RKO (cell line): ENCODE data around the gene LMO2.

Experiments
- DNase-seq: peaks from one replicate; pipeline ENCODE4 v3.0.0-alpha.2; 2016; ENCODE audit warnings: low spot score

LMO2 gene

DNA sequence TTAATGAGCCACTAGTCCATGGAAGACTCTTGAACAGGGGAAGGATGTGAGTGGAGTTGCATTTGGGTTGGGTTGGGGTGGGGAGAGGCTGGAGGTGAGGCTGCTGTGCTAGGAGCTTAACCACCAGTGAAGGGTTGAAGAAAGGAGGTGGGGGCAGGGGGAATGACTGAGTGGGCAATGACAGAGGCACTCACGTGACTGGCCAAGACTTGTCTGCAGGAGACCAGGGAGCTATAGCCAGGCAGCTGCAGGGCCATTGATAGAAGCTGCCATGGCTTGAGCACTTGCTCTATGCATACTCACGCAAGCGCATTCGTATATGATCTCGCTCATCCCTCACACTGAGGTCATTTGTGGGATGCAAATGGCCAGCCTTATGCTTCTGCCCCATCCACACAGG is 4.0 kb downstream of the LMO2 start:
- no peak for DNase-seq

DNA sequence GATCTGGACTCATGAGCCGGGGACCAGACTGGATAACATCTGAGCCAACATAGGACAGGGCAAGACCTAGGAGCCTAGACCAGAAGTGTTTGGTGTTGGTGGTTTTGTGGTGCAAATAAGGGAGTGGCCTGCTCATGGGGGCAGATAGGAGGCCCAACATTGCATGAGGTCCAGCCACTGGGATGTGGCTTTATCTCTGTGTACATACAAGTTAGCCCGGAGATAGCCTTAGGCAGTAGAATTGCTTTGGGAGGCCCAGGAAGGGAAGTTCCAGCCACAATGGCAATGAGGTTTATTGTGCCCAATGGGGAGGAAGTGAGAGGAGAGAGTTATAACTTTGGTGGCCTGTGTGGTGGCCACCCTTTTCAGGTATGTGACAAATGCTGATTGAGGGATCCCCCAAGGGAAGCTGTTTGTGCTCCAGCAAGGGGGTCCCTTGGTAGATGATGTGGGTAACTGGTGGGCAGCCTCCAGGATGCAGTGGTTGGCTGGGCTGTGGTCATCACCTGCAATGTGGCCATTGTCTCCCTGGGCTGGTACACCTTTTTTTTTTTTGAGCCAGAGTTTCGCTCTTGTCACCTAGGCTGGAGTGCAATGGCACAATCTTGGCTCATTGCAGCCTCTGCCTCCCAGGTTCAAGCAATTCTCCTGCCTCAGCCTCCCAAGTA is 6.4 kb downstream of the LMO2 start:
- no peak for DNase-seq

DNA sequence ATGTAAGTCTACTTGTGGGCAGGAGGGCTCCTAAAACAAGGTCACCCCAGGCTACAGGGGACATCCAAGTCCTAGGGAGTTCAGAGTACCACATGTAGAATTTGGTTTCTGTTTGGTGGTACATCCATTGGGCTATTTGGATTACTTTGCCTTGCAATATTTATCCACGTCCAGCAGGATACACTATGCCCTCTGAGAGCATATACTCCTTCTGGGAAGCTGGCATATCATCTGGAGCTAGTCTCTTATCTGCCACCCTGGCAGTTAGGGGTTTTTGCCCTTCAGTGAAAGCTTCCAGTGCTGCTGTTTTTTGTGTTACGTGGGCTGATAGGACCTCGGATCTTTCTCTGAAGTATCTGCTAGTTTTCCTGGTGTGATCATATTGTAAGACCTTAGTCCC is 7.3 kb downstream of the LMO2 start:
- no peak for DNase-seq

DNA sequence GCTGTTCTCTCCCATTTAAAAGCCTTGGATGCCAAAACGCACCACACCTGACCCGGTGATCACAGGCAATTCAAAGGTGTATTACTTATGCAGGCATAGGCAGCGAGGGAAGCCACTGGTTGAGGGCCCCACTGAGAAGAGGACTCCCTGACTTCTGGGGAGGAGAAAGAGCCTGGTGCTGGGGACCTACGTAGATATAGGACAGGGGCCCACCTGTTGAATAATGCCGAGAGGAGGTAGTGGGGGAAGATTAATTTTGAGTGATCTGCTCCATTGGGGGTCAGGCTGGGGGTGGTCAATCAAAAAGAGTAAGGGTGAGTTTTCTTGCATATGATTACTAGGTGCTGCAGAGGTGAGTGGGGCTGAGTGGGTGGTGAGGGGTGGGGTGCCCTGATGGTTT is 7.8 kb downstream of the LMO2 start:
- no peak for DNase-seq

DNA sequence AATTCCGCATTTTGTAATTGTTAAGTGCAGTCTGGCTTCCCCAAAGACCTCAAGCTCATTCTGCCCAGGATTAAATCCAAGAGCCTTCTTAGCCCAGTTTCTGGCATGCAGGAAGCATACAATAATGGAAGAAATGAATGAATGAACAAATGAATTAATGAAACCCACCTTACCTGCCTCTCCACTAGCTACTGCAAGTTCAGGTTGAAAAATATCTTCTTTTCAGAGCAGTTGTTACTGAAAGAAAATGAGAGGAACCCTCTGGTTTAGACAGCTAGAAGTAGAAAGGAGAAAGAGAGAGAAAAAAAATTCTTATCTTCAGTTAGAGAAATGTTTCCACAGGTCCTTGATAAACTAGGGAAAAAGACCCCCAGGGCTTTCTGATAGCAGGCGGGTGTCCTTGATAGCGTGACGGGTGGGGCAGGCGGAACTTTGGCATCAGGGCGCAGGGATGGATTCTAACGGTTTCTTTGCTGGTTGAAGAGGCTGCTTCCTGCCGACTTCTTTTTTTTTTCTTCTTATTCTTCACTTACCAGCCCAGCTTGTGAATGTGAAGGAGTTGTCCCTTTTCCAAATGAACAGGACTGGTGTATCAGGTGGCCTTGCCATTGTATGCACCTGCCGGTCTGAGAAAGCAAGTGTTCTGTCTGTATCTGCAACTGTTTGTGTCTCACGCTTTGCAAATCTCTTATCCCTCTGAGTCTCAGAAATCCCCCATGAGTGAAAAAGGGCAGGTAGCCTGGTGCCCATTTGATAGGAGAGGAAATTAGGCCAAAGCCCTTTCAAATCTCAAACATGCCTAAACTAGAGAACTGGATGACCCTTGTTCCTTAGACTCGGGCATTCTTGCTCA is 10.0 kb downstream of the LMO2 start:
- no peak for DNase-seq

DNA sequence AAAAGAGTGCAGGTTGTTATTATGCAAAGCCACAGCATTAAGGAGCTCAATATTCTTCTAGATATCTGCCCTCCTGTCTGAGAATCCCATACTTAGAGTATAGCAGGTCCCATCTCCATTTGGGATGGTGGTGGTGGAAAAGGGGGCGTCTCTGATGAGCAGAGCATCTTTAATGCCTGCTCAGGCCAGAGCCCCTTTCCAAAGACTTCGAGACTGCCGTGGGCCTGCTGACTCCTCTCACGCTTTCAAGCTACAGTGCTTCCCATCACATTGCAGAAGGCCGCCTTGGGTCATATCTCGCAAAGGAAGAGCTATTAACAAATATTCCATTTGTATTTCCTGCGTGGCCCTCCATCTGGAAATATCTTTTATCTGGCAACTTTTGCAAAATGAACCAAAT is 10.9 kb downstream of the LMO2 start:
- DNase-seq: no peak

DNA sequence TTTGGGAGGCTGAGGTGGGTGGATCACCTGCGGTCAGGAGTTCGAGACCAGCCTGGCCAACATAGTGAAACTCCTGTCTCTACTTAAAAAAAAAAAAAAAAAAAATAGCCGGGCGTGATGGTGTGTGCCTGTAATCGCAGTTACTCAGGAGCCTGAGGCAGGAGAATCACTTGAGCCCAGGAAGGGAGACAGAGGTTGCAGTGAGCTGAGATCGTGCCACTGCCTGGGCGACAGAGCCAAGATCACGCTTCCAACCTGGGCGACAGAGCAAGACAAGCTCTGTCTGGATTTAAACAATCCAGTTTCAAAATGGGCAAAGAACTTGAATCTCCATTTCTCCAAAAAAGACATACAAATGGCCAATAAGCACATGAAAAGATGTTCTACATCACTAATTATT is 12.5 kb downstream of the LMO2 start:
- no peak for DNase-seq

DNA sequence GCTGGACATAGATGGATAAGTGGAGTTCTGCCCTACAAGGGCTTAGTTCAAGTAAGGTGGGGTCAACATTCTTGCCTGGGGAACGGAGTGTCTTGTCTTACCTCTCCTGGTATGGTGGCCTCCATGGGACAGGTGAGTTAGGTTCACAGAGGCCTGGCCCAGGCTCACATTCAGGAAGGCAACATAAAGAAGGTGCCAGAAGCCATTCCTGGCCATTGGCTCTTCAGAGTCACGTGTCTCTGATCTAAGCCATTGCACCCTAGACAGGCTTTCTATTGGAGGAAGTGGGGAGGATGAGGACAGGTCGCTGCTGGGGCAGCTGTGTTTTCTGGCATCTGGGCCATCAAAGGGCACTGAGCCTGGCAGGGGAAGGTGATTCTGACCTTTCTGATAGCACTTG is 14.8 kb downstream of the LMO2 start:
- no peak for DNase-seq

DNA sequence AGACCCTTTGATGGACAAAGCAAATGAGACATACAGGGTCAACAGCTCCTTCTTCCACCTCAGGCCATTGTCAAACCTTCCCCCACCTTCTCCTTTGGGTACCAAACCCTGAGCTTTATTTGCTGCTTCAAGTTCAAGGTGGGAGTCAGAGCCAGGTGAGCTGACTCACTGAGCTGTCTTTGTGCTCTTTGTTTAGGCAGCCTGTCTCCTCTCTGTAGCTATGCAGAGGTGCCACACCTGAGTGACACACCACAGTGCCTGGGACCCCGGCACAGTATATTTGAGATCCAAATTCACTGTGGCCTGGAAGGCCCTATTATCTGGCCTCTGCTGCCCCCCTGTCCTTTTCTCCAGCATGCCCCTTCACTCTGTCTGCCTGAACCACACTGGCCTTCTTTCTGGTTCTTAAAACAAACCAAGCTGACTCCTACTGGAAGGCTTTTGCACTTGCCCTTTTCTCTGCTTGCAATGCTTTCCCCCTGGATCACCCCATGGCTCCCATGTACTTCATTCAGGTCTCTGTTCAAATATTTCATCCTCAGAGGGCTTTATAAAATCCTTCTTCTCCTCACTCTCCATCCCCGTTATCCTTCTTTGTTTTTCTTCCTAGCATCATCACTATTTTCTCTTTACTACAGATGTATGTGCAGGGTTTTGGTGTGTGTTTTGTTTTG is 16.1 kb downstream of the LMO2 start:
- DNase-seq: no peak

DNA sequence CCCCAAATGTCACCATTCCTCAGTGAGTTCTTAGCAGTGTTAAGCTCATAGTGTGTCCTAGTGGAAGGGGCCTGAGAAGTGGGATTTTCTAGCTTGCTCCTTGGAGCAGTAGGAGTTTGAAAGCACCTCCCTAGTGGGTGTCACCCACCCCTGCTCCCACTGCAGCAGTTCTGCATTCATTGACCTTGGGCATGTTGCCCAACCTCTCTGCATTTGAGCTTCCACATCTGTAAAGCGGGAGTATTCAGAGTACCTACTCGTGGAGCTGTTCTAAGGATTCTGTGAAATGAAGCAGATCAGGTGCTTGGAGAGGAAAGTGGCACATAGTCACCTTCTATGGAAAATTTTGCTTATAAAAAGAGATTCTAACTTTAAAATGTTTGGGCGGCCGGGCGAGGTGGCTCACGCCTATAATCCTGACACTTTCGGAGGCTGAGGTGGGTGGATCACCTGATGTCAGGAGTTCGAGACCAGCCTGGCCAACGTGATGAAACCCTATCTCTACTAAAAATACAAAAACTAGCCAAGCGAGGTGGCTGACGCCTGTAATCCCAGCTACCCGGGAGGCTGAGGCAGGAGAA is 16.9 kb downstream of the LMO2 start:
- DNase-seq: no peak

DNA sequence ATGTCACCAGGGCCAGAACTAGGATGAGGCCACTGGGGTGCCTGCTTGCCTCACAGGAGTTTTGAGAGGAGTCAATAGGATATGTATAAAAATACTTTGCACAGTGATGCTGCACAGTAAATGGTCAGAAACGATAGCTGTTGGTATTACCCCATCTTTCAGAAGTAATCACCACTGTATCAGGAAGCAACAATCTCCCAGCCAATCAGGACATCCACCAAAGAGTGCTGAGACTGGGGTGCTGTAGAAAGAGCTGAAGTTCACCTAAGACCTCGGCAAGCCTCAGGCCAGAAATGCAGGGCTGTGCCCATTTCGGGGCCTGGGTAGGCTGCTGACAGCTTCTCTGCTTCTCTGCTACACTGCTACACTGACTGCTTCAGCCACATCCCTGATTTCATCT is 17.4 kb downstream of the LMO2 start:
- no peak for DNase-seq

DNA sequence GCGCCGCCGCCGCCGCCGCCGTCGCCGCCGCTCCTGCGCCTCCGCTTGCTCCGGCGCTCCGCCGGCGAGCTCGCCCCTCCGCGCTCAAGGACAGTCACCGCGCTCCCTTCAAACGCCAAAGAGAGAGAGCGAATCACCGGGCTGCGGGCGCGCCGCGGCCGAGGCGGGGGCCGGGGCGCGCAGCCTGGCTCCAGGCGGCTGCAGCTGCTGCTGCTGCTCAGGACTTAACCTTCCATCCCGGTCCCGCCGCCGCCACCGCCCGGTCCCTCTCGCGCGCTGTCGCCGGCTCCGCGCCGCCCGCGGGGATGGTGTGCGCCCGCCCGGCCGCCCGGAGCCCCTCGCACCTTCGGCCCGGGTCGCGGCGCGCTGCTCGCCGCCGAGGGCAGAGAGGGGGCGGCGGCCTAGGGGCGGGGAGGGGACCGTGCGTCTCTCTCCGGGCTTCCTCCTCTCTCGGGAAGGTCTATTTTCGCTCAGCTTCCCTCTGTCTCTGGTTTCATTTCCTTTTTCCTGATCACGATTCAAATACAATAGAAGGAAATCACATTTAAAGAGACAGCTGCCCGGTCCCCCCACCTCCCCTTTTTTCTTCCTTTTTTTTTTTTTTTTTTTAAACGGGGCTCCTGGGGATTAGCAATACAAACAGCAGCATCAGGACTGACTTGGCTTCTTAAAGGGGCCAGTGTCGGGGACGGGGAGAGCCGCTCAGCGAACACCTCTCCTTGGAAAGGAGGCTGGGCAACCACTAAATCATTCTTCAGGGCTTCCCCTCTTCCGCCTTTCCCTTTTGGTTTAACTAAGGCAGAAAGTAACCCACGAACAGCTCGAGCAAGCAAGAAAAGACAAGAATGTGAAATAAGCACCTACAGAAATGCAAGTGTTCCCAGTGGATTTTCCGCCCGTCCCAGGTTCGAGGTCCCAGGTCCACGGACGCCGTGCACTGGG is 22.1 kb downstream of the LMO2 start:
- DNase-seq: no peak

DNA sequence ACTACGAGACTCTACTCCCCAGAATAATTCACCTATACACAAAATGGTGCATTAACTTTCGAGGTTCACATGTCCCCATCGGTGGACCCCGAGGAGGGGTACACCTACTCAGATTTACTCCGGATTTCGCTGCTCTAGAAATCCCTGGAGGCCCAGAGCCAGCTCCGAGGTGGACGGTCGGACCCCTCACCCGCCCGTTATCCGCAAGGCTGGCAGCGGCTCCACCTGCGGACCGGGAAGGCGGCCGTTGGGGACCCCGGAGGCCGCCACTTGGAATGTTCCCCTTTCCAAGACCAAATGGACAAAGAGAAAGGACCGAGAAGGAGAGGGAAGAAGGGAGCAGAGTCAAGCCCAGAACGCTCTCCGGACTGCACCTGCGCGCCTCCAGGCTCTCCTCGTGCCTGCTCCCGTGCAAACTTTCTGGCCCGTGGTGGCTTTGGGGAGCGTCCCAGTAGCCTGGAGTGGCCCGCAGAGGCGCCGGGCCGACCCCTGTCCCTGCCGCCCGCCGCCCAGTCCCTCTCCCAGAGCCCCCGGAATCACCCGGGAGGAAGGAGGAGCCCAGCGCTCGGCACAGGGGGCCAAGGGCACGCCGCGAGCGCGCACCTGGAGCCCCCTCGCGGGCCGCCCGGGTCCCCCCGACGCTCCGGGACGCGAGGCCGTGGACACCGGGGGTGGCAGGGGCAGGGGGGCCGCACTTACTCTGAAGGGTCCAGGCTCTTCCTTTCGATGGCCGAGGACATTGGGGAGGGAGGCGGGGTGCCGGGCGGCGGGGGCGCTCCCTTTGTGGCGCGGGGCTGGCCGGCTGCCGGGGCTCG is 23.0 kb downstream of the LMO2 start:
- DNase-seq: no peak

DNA sequence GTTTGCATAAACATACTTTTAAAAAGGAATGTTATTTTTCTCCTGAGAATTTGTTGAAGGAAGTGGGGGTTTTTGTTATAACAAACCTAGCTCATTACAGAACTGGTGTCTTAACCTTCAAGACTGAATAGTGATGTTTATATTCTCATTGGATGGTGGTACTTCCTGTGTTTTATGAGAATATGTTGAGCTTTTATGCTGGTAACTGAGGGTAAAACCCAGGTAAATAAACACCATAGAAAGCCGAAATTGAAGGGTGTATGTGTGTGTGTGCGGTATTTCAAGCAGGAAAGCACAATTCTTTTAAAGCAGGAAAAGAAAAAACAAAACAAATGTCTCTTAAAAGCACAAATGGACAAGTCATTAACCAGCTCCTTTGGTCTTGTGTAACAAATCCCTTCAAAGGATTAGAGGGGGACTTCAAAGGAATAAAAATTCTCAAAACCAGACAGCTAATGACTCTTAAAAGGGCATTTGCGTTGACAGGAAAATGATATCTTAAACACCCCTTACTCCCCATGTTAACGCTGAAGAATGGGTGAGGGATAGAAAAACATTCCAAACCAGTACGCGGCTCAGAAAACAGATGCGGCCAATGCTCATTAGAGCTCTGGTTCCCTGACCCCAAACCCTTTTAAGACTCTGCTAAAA is 23.8 kb downstream of the LMO2 start:
- DNase-seq: no peak

DNA sequence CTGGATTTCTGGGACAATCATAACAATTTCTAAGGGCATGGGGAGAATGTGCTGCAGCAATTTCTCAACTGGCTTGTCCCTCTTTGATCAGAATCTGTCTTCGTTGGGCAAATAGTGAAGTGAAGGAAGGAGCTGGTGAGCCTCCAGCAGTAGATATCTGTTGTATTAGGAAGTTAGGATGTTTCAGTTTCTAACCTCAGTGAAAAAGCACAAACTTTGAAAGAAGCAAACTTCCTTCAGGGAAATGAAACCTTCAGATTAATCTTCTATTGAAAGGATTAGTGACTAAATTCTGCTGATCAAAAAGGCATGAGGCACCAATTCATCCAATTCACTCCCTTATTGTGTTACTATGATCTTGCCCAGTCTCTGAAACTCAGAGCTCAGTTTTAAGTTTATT is 24.3 kb downstream of the LMO2 start:
- DNase-seq: no peak

DNA sequence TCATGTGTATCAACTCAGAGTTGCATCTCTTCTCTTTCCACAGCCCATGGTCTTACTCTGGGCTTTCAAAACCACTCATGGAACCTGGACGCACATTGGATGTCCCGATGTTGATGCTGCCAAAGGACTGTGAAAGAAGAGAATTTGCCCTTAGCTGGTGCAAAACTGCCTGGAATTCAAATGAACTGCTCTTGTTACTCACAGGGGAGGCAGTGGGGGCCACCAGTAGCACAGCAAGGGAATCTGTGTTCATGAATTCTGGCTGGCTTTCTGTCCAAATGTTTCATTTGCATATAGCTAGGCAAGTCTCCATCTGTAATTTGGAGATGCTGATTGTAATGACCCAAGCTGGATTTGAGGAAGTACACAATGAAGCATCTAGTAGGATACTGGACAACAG is 24.9 kb downstream of the LMO2 start:
- DNase-seq: no peak

DNA sequence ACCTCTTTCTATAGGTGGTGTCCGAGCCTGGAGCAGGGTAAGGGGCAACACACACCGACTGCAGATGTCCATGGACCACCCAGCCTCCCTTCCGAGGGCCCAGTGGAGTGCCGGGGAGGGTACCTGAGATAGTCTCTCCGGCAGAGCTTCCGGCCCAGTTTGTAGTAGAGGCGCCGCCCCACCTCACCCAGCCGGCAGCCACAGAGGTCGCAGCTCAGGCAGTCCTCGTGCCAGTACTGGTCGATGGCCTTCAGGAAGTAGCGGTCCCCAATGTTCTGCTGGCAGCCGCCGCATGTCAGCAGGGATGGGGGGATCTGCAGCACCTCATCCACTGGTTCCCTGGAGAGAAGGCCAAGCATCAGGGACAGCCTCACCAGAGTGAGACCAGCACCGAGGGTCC is 27.4 kb downstream of the LMO2 start:
- DNase-seq: no peak

DNA sequence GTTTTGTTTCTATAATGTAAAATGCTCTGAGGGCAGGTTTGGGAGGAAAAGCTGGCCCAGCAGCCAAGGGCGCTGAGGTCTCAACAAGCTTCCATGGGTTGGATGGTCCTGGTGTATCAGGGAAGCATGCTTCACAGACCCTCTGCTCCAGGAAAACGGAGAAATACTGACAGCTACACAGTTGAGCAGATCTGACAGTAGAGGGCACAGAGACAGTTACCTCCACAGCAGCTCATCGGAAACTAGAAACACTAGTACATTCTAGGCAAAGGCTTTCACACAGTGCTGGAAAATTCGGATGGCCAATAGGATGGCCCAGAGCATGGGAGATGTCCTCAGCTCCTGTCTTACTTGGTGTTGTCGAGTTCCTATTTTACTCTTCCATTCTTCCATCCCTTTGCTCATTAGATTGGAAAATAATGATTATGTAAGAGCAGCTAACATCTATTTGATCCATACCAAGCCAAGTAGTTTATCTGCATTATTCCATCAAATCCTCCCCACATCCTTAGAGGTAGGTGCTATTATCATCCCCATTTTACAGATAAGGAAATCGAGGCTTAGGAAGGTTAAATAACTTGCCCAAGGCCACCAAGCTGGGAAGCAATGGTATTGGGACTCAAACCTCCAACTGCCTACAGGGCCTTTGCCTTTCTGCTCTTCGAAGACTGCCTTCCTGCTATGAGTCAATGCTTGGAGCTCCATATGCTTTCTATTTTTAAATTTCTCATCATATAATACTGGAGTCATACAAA is 28.3 kb downstream of the LMO2 start:
- DNase-seq: no peak

DNA sequence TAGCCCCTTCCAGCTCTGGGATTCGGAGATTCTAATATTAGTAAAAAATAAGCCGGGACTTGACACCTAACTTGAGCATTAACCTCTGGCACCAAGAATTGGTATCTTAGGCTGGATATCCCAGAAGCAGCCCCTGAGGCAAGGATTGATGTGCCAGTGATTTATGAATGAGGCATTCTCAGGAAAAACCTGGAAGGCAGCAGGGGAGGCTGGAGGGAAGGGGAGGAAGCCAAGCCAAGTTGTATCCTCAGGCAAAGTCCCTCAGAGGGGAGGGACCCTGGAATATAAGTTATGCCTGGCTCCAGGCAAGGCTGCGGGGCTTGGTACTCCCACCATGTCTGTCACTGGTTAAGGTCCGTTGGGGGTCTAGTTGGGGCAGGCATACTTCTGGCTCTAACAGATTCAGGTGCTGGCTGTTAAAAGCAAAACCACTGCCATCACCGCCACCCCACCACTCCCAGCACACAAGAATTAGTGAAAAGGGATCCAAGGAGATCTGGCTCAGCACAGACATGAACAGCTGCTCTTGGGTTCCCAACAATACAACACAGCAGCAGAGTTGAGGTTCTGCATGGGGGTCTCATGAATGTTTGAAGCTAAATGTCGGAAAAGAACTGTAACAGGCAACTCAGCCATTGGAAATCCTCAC is 29.8 kb downstream of the LMO2 start:
- no peak for DNase-seq
